Bronchial epithelial cell (primary cell): ENCODE data around the gene INPP4A. TPM values are rescaled to one million over a fixed set of nuclear protein-coding genes. Genes with fewer than 3 reads are reported as not detected.
A peak's percentile ranks its signal among the peaks of the same experiment; 100 is the strongest.

Experiments
- DNase-seq: peaks from one replicate; pipeline ENCODE4 v3.0.0-alpha.2; 2010; ENCODE audit warnings: low read depth
- FAIRE-seq: peaks from 2 replicates; lab custom pipeline; 2011; peaks lifted over from hg19 to GRCh38; lab: Jason Lieb, UNC
- H3K27me3 ChIP-seq: 2 replicates; pipeline ENCODE4 v1.5.1; 2011; ENCODE audit warnings: low read length; ENCODE audit not compliant: control insufficient read depth, insufficient read depth
- H3K36me3 ChIP-seq: 2 replicates; pipeline ENCODE4 v1.5.1; 2011; ENCODE audit warnings: low read length; ENCODE audit not compliant: control insufficient read depth, insufficient read depth
- H3K4me3 ChIP-seq: 2 replicates; pipeline ENCODE4 v1.5.1; 2011; ENCODE audit warnings: mild to moderate bottlenecking, low read depth, low read length, control low read depth
- CTCF ChIP-seq: IDR thresholded peaks from 2 replicates; pipeline ENCODE4 v1.5.1; 2011; ENCODE audit warnings: mild to moderate bottlenecking, moderate library complexity, low read length, control low read depth, inconsistent platforms; ENCODE audit not compliant: insufficient read depth, severe bottlenecking
- total RNA-seq: library from RNA; depleted of rRNA; stranded (reverse); fragments of >200 nt; gene quantifications from 2 replicates; pipeline ENCODE4 v1.2.1, GENCODE V29; 2014

The INPP4A gene
- total RNA-seq, 1 donor from 2014 or later, result 18.2 TPM

GRCh38 chr2:98477506-98477905 lies 32.8 kb downstream of the INPP4A start:
- Histone ChIP-seq H3K36me3 (no peaks in the 10 kb centered on the region), H3K4me3 (no peak overlapping the region), H3K27me3 (no peaks in the 10 kb centered on the region)
- DNase-seq, result no peak
- no peak for FAIRE-seq
- no peak for TF ChIP-seq CTCF

GRCh38 chr2:98478088-98478551 lies 33.5 kb downstream of the INPP4A start:
- DNase-seq (no peak), FAIRE-seq (no peak)
- Histone ChIP-seq H3K4me3 (no peak overlapping the region), H3K36me3 (no peaks in the 10 kb centered on the region), H3K27me3 (no peaks in the 10 kb centered on the region)
- TF ChIP-seq CTCF, result no peak

- Histone ChIP-seq H3K4me3 (no peak overlapping the region), H3K36me3 (no peaks in the 10 kb centered on the region), H3K27me3 (no peaks in the 10 kb centered on the region)
- no peak for DNase-seq
- no peak for TF ChIP-seq CTCF
- FAIRE-seq, result no peak
Observed at GRCh38 chr2:98478907-98479306, 34.2 kb downstream of the INPP4A start.

GRCh38 chr2:98479371-98479770 lies 34.7 kb downstream of the INPP4A start:
- no peak for TF ChIP-seq CTCF
- Histone ChIP-seq H3K27me3 (no peaks in the 10 kb centered on the region), H3K36me3 (no peaks in the 10 kb centered on the region), H3K4me3 (no peak overlapping the region)
- FAIRE-seq, result no peak
- DNase-seq, result no peak

- no peak for TF ChIP-seq CTCF
- H3K27me3 ChIP-seq, result no peaks in the 10 kb centered on the region
- peak; percentile 99 for DNase-seq
- FAIRE-seq, result no peak
- no peak overlapping the region for H3K4me3 ChIP-seq
- H3K36me3 ChIP-seq, result no peaks in the 10 kb centered on the region
Observed at GRCh38 chr2:98479959-98480524, 35.4 kb downstream of the INPP4A start.

GRCh38 chr2:98480598-98480997 lies 35.9 kb downstream of the INPP4A start:
- DNase-seq (no peak), FAIRE-seq (no peak)
- no peaks in the 10 kb centered on the region for H3K27me3 ChIP-seq
- TF ChIP-seq CTCF, result no peak
- H3K4me3 ChIP-seq, result no peak overlapping the region
- H3K36me3 ChIP-seq, result no peaks in the 10 kb centered on the region
